Astrocyte of the cerebellum (primary cell): Measurements from ENCODE around the gene PLA2G4B.
"Not testable (repeated sequence)": the region's sequence is repeated elsewhere in the genome, so short reads cannot be mapped to it uniquely, and the experiment has no call there.

Experiments used
- DNase-seq: peaks from one replicate; pipeline ENCODE4 v3.0.0-alpha.2; 2011; ENCODE audit warnings: low read depth
- H3K4me3 ChIP-seq: 2 replicates; pipeline ENCODE4 v1.5.1; 2011; ENCODE audit warnings: mild to moderate bottlenecking, low read depth, low read length, moderate library complexity
- CTCF ChIP-seq: IDR thresholded peaks from 2 replicates; pipeline ENCODE4 v1.5.1; 2012; ENCODE audit warnings: low read length, low read depth, moderate library complexity, mild to moderate bottlenecking; ENCODE audit errors: missing control alignments
- in situ Hi-C: cut with HindIII; loops from 2 replicates; pipeline ENCODE4 v1.10.0; 2017; ENCODE audit warnings: low sequenced_read_pairs

PLA2G4B gene

DNA sequence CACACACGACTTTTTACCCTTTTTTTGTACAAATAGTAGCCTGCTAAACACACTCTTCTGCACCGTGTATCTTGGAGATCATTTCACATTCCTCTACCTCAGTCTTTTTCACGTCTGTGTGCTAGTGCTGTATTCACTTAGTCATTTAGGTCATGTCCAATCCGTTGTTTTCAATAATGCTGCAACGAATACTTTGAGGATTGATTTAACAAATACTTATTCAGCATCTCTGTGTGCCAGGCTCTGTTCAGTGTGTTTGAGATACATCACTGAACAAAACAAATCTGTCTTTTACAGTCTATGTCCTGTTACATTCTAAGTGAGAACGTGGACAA is 9.9 kb upstream of the PLA2G4B start:
- TF ChIP-seq CTCF: no peak
- no peak for DNase-seq
- peak overlapping the region; percentile 87 for H3K4me3 ChIP-seq
- in situ Hi-C loops: no loop called here

DNA sequence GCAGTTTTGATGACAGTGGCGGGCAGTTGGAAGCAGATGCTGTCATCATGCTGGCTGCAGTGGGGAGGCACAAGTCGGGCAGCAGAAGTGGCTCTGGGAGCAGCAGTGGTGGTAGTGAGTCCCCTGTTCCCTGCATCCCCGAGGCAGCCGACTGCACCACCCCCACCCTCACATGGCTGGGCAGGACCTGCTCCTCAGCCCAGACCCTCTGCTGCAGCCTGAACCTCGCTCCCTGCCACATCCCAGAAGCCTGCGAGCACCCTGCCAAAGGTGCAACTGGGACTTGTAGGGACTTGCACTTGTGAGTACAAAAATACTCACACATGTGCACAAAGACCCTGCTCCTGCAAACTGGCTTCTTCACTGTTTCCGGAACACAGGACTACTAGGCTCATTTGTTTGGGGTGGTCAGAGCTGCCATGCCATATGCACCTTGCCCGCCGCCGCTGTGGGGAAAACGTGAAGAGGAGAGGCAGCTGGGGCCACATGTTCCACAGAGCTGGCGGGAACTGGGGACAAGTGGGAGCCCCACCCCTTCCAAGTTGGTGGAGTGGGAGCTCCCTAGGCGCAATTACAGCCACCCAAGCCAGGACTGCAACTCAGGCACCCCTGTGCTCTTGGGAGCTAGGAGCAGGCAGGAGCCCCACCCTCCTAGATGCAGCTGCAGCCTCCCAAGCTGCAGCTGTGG is 8.5 kb upstream of the PLA2G4B start:
- no peak for DNase-seq
- in situ Hi-C loops: no loop called here
- no peak overlapping the region for H3K4me3 ChIP-seq
- TF ChIP-seq CTCF: no peak

DNA sequence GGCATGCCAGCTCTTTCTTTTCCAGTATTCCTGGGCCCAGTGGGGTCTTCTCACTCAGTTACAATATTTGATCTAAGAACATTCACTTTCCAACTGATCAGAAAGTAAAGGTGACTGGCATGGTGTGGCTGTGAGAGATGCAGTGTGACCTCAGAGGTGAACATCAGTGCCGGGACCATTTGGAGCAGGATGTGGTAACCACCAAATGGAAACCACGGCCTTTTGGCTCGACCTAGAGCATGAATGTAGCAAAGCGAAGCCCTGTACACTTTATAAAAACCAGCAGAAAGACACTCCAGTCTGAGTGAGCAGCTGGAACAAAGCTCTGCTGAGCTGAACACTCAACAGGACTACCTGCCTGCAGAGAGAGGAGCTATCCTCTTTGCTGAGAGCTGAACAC is 7.4 kb upstream of the PLA2G4B start:
- H3K4me3 ChIP-seq, in situ Hi-C loops: not testable (repeated sequence)
- DNase-seq: peak; percentile 9

GRCh38 chr15:41832208-41832607 is 6.4 kb upstream of the PLA2G4B start:
- no peak for DNase-seq
- in situ Hi-C loops: no loop called here
- H3K4me3 ChIP-seq: no peak overlapping the region
- TF ChIP-seq CTCF: no peak

DNA sequence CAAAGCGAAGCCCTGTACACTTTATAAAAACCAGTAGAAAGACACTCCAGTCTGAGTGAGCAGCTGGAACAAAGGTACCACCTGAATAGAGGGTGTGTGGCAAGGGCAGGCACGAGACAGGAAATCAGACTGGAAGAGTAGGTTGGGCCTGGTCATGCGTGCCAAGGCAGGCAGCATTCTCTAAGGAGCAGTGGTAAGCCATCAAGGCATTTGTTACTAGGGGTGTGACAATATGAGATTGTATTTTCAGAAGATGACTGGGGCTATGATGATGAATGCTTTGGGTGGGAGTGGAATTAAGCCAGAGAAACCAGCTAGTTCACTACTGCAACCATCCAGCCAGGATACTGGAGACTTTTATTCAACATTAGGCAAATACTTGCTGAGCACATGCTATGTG is 5.8 kb upstream of the PLA2G4B start:
- H3K4me3 ChIP-seq: no peak overlapping the region
- in situ Hi-C loops: no loop called here
- no peak for DNase-seq
- no peak for TF ChIP-seq CTCF

DNA sequence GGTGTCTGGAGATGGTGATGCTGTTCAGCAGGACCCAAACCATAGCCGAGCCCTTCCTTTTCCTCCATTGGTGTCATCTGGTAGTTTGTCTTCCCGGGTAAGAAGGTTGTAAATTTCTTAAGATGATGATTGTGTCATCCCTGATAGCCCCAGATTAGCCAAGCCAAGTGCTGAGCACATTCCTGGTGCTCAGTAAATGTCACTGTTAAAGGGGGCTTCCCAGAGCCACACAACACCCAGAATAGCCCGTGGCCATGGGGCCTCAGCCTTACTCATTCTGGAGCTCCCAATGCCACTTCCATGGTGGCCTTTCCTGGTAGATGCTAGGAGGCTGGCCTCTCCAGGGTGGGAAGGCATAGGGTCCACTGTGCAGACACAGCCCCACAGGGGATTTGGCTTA is 4.6 kb upstream of the PLA2G4B start:
- no peak for DNase-seq
- no peak for TF ChIP-seq CTCF
- no peak overlapping the region for H3K4me3 ChIP-seq
- in situ Hi-C loops: no loop called here

DNA sequence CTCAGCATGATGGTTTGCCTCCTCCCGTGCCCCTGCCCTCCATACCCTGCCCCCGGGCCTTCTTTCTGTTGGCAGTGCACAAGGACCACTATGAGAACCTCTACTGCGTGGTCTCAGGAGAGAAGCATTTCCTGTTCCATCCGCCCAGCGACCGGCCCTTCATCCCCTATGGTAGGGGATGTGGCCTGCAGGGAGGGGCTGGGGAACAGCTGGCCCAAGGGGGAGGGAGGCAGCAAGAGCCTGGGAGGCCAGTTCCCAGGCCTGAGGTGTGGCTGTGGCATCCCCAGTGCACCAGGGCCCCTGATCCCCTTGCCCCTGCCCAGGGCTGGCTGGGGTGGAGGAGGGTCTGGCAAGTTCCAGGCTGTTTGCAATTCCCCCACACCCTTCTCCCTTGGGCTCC is 2.6 kb upstream of the PLA2G4B start:
- DNase-seq: no peak
- H3K4me3 ChIP-seq: no peak overlapping the region
- TF ChIP-seq CTCF: no peak
- in situ Hi-C loops: no loop called here
